Muscle layer of colon (tissue), 2 donors: Measurements from ENCODE around the gene CFAP54.

ENCODE experiments used
- H3K27ac ChIP-seq: one replicate; pipeline ENCODE4 v1.7.0; 2013; ENCODE audit warnings: low read depth, mild to moderate bottlenecking, low read length, moderate library complexity
- H3K27me3 ChIP-seq, 2 donors: one replicate each; pipeline ENCODE4 v1.7.0; 2013; ENCODE audit warnings: low read length in 2 of 2, mild to moderate bottlenecking in 2 of 2; ENCODE audit not compliant: insufficient read depth in 2 of 2, control insufficient read depth in 1 of 2
- H3K36me3 ChIP-seq: one replicate; pipeline ENCODE4 v1.7.0; 2013; ENCODE audit warnings: mild to moderate bottlenecking, low read length; ENCODE audit not compliant: insufficient read depth
- H3K4me1 ChIP-seq: one replicate; pipeline ENCODE4 v1.7.0; 2013; ENCODE audit warnings: mild to moderate bottlenecking, low read length; ENCODE audit not compliant: insufficient read depth
- H3K4me3 ChIP-seq, 2 donors: one replicate each; pipeline ENCODE4 v1.7.0; 2013; ENCODE audit warnings: low read length in 2 of 2, low read depth in 1 of 2, mild to moderate bottlenecking in 1 of 2, moderate library complexity in 1 of 2
- H3K9ac ChIP-seq: one replicate; pipeline ENCODE4 v1.7.0; 2013; ENCODE audit warnings: low read length
- H3K9me3 ChIP-seq: one replicate; pipeline ENCODE4 v1.7.0; 2013; ENCODE audit warnings: mild to moderate bottlenecking, low read length
- donor health status: abdominal sarcoma.
- donor health status: Adenocarcinoma of cecum.

Gene CFAP54

DNA sequence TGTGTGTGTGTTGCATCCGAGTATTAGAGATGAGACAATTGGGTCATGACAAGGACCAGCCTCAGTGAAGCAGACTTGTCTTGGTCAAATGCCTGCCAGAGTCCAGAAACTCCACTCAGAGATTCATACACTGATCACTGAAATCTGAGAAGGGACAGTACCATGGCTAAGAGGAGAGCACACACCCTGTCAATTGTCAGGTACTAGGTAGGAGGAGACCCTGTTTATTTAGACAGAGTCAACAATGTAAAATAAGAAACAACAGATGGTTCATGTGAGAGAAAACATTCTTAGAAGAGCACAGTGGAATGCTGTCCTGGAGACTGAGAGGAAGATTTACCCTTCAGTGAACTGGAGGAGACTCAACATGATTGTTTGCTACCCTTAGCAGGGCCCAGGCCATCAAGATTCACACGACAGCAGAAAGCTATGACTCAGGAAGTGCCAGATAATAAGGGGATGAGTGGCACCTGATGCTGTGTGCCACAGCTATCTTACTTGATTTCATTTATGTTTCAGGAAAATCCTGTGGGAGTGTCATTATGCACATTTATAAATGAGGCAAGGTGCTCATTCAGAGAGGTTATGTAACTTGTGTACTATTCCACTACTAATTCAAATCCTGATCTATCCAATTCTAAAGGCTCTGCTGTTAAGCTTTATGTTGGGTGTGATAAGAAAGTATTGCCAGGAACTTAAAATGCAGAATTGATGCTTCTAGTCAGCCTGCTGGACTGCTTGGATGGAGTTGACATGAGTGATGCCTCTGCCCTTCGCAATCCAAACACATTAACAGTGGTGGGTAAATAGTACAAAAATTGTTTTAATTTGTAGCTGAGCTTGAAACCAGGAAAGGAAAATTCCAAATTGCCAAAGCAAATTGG lies 281.1 kb downstream of the CFAP54 start:
- H3K9ac ChIP-seq = no peak overlapping the region
- H3K27ac ChIP-seq = no peak overlapping the region
- H3K4me3 ChIP-seq = no peak overlapping the region
- no peaks in the 10 kb centered on the region for H3K36me3 ChIP-seq
- no peaks in the 10 kb centered on the region for H3K27me3 ChIP-seq
- H3K9me3 ChIP-seq = no peaks in the 10 kb centered on the region
- H3K4me1 ChIP-seq = no peaks in the 10 kb centered on the region

GRCh38 chr12:96773031-96773430 lies 283.7 kb downstream of the CFAP54 start:
- no peak overlapping the region for H3K27ac ChIP-seq
- no peaks in the 10 kb centered on the region for H3K9me3 ChIP-seq
- H3K36me3 ChIP-seq = no peaks in the 10 kb centered on the region
- H3K4me3 ChIP-seq = no peak overlapping the region
- no peaks in the 10 kb centered on the region for H3K4me1 ChIP-seq
- H3K9ac ChIP-seq = no peak overlapping the region
- H3K27me3 ChIP-seq = no peaks in the 10 kb centered on the region

- Histone ChIP-seq H3K4me1 (no peaks in the 10 kb centered on the region), H3K4me3 (no peak overlapping the region), H3K9me3 (no peaks in the 10 kb centered on the region), H3K36me3 (no peaks in the 10 kb centered on the region), H3K27ac (no peak overlapping the region), H3K9ac (no peak overlapping the region), H3K27me3 (no peaks in the 10 kb centered on the region)
Measured at GRCh38 chr12:96774496-96775256, 285.3 kb downstream of the CFAP54 start.

DNA sequence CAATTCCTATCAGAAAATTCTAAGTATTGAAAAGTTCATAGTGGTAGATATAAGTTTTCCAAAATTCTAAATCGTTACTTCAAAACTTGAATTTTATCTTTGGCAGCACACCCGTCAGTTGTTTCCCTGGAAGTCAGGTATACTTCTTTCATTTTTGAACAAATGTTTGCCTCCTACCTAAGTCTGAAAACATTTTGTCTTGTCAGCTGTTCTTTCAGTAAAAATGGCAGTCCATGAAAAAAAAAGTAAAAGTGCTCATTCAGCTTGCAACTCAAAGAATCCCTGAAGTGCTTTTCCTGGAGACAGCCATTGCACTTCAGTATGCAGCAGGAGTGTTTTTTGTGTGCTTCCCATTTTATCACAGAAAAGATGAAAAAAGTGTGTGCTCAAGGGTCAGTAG lies 287.5 kb downstream of the CFAP54 start:
- Histone ChIP-seq H3K27me3 (no peaks in the 10 kb centered on the region), H3K9me3 (no peaks in the 10 kb centered on the region), H3K27ac (no peak overlapping the region), H3K4me1 (no peaks in the 10 kb centered on the region), H3K36me3 (no peaks in the 10 kb centered on the region), H3K9ac (no peak overlapping the region), H3K4me3 (no peak overlapping the region)

GRCh38 chr12:96780330-96780729 lies 291.0 kb downstream of the CFAP54 start:
- Histone ChIP-seq H3K27me3 (no peaks in the 10 kb centered on the region), H3K4me3 (no peak overlapping the region), H3K27ac (no peak overlapping the region), H3K9ac (no peak overlapping the region), H3K36me3 (no peaks in the 10 kb centered on the region), H3K9me3 (no peaks in the 10 kb centered on the region), H3K4me1 (no peaks in the 10 kb centered on the region)

GRCh38 chr12:96786791-96787190 lies 297.4 kb downstream of the CFAP54 start:
- Histone ChIP-seq H3K9me3 (no peaks in the 10 kb centered on the region), H3K36me3 (no peaks in the 10 kb centered on the region), H3K4me1 (no peaks in the 10 kb centered on the region), H3K27ac (no peak overlapping the region), H3K27me3 (no peaks in the 10 kb centered on the region), H3K9ac (no peak overlapping the region), H3K4me3 (no peak overlapping the region)

- no peak overlapping the region for H3K9ac ChIP-seq
- H3K36me3 ChIP-seq = no peaks in the 10 kb centered on the region
- H3K27ac ChIP-seq = no peak overlapping the region
- H3K27me3 ChIP-seq = no peaks in the 10 kb centered on the region
- no peaks in the 10 kb centered on the region for H3K4me1 ChIP-seq
- no peak overlapping the region for H3K4me3 ChIP-seq
- no peaks in the 10 kb centered on the region for H3K9me3 ChIP-seq
Measured at GRCh38 chr12:96803969-96804368, 314.6 kb downstream of the CFAP54 start.

DNA sequence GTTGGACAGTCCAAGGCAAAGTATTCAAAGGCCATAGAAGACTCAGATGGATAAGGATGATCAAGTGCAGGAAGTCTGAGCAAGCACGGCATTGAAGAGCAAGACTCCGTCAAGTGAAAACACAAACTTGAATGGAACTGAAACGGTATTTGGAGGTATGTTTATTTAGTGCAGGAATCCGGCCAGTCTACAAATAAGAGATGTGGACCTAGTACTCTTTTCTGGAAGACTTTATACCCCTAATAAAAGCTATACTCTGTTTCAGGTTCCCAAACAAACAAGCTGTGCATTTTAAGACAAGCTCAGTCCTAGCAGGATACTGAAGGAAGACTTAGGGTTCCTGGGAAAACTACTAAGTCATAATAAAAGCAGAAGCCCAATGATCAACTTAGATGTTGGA lies 316.9 kb downstream of the CFAP54 start:
- Histone ChIP-seq H3K4me3 (no peak overlapping the region), H3K9me3 (no peaks in the 10 kb centered on the region), H3K27me3 (no peaks in the 10 kb centered on the region), H3K36me3 (no peaks in the 10 kb centered on the region), H3K9ac (no peak overlapping the region), H3K27ac (no peak overlapping the region), H3K4me1 (no peaks in the 10 kb centered on the region)

GRCh38 chr12:96807741-96808140 lies 318.4 kb downstream of the CFAP54 start:
- Histone ChIP-seq H3K4me3 (no peak overlapping the region), H3K27me3 (no peaks in the 10 kb centered on the region), H3K36me3 (no peaks in the 10 kb centered on the region), H3K4me1 (no peaks in the 10 kb centered on the region), H3K9me3 (no peaks in the 10 kb centered on the region), H3K27ac (no peak overlapping the region), H3K9ac (no peak overlapping the region)

- Histone ChIP-seq H3K27ac (no peak overlapping the region), H3K4me3 (no peak overlapping the region), H3K9me3 (no peaks in the 10 kb centered on the region), H3K36me3 (no peaks in the 10 kb centered on the region), H3K4me1 (no peaks in the 10 kb centered on the region), H3K9ac (no peak overlapping the region), H3K27me3 (no peaks in the 10 kb centered on the region)
Measured at GRCh38 chr12:96808587-96808986, 319.2 kb downstream of the CFAP54 start.

DNA sequence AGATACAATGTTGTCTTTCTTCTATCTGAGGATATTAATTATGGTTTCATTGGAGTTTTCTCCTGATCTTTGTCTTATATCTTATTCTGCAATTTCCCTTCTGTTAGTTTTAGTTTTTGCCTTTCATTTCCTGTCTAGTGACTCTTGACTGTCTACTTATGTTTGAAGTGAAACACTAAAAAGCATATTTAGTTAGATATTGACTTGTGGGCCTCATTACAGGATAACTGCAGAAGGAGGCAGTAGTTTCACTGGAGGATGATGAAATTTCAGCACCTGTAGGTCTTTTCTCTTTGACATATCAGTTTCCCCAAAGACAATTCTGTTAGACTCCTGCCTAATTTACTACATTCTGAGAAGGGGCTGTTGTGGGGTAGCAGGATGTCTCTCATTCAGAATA lies 320.1 kb downstream of the CFAP54 start:
- Histone ChIP-seq H3K27ac (no peak overlapping the region), H3K9me3 (no peaks in the 10 kb centered on the region), H3K4me1 (no peaks in the 10 kb centered on the region), H3K36me3 (no peaks in the 10 kb centered on the region), H3K4me3 (no peak overlapping the region), H3K27me3 (no peaks in the 10 kb centered on the region), H3K9ac (no peak overlapping the region)
